Left cardiac atrium (tissue), 4 donors: ENCODE measurements around the gene GDAP1L1. TPM values are rescaled to one million over a fixed set of nuclear protein-coding genes. Genes with fewer than 3 reads are reported as not detected.
"Not testable (repeated sequence)": the region's sequence is repeated elsewhere in the genome, so short reads cannot be mapped to it uniquely, and the experiment has no call there.

Experiments
- ATAC-seq, 2 donors: fragments of 200-7000 bp; cut with Tn5 transposase; one replicate each; pipeline ENCODE4 v1.9.1; 2020; ENCODE audit warnings: mild to moderate bottlenecking in 2 of 2, moderate library complexity in 2 of 2
- DNase-seq: peaks from one replicate; pipeline ENCODE4 v3.0.0-alpha.2; 2020
- intact Hi-C, 2 donors: fragments of 100-400 bp; cut with DNase I; formaldehyde crosslinking; loops; one replicate each; pipeline versions ENCODE4 v1.14.1 to v1.15.1; 2022 to 2023
- total RNA-seq, 2 donors: library from RNA; stranded (reverse); fragmentation: NEBNext Ultra II Directional; extraction: Animal tissue kit (Norgen Biotek cat#: 25700); gene quantifications; one replicate each; pipeline ENCODE4 v1.2.1, GENCODE V29; 2021
- donor health status: DM: no; HTN: yes; CAD: no.
- donor health status: DM: no; HTN: yes; CAD: no; lungs with severe emphysema.
- donor health status: DM: yes; HTN: yes; CAD: no.
- donor health status: Dilated cardiomyopathy.

The GDAP1L1 gene
- total RNA-seq, 2 donors from 2014 or later = 0.21 to 0.50 TPM

DNA sequence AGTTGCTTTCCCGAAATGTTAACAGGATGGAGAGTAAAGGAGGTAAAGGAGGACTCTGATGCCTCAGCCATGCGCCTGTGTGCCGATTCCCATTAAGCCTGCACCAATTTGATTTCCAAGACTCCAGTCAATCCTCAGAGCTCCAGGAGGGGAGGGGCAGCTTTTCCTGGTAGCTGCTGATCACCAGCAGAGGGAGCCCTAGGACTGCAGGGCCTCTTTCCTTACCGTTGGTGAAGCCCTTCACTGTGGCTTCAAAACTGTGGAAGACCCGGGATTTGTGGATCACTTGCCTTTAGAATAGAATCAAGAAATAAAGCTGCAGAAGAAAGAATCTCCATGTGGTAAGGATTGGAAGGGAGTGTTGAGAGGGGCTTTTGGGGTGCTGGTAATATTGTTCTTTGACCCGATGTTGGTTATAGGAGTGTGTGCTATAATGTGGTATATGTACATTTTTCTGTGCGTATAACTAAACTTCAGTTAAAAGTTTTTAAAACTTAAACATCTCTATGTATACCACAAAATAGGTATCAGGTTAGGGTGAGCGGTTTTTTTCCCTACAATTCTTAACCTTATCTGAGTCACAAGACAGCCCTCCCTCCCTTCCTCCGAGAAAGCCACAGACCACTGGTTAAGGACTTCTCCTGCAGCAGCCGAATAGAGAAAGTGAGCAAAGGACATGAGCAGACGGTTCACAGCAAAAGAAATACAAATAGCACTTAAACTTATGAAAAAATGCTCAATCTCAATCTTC, 29.6 kb upstream of the GDAP1L1 start:
- ATAC-seq (peak; percentile 68 to 77), DNase-seq (peak; percentile 71)
- intact Hi-C loops = loop anchor here (1.0 to 10.0 kb wide), 7 partner anchors 94 to 517 kb away; partner anchors contain the start of genes FITM2 (in 2 of the 2) and TTPAL (in 1 of the 2)

DNA sequence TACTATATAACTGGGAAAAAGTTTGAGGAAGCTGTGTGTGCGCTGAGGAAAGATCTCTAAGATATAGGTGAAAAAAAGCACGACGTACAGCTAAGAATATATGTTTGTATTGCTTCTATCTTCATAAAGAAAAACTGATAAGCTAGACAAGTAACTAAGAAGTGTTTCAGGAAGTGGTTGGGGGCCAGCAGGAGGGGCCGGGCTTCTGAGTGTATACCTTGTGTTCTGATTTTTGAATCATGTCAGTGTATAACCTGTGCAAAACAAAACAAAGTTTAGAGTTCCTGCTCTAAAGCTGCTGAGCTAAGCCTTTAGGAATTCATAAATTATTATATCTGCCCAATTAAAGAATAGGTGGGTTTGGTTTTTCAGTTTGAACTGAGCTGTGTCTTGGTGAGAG, 28.7 kb upstream of the GDAP1L1 start:
- DNase-seq (no peak), ATAC-seq (no peak)
- intact Hi-C loops = loop anchor here (5.0 to 10.0 kb wide), 5 partner anchors 94 to 516 kb away; partner anchors contain the start of genes FITM2 (in 1 of the 2) and TTPAL (in 1 of the 2)

DNA sequence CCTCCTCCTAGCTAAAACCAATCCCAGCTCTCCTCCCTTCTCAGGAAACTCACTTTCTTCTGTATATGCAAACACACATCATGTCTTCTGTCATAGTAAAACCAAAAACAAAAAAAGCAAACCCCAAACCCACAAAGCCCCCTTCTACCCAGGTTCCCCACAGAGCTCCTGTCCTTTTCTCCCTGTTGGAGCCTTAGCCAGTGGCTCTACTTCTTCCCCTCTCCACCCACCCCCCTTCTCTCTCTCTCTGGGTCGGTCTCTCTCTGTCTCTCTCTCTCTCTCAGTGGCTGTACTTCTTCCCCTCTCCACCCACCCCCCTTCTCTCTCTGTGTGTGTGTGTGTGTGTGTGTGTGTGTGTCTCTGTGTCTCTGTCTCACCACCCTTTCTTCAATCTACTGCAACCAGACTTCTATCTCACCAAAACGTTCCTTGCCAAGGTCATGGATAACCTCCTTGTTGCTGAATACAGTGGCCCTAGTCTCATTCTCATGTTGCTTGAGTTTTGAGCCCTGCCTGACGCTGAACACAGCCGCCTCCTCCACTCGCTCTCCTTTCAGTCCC, 27.9 kb upstream of the GDAP1L1 start:
- ATAC-seq = no peak
- DNase-seq = no peak
- intact Hi-C loops = loop anchor here (5.0 to 10.0 kb wide), 5 partner anchors 93 to 516 kb away; partner anchors contain the start of genes FITM2 (in 1 of the 2) and TTPAL (in 1 of the 2)

DNA sequence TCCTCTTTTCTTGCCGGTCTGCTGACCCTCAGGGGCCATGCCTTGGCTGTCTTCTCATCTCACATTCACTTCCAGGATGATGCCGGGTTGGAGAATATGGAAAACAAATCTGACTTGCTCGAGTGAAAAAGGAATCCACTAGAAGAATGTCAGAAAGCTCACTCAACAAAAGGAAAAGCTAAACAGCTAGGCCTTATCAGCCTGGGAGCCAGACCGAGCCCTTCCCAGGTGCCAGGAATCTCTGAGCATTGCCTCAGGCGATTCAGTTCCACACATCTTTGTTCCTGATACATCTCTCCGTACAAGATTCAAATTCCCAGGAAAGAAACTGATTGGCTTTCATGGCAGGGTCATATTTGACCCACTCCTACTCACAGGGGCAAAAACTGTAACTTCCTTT, 27.3 kb upstream of the GDAP1L1 start:
- no peak for DNase-seq
- ATAC-seq = no peak
- intact Hi-C loops = loop anchor here (5.0 to 10.0 kb wide), 5 partner anchors 93 to 515 kb away; partner anchors contain the start of genes FITM2 (in 1 of the 2) and TTPAL (in 1 of the 2)

DNA sequence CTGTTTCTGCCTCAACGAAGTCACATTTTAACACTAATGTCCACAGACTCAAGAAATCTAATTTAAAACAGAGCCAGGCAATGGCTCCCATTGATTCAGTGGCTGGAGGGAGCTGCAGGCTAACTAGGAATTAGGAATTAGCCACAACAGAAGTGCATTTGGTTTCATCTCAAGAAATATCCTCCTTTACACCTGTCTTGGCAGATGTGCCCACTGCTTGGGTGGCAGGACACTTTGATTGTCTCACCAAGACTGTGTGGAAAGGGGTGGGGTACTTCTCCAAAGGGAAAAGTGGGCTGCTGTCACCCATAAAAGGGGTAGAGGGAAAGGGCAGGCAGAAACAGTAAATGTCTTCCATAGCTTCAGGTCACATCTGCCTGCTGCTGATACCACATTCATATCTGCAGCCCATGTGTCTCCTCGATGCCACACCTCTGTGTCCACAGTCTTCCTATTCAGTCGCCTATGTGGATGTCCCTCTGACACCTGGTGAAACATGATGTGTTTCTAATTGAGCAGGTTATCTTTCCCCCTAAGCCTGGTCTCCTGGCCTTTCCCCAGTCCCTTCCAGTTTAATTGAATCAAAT, 25.6 kb upstream of the GDAP1L1 start:
- DNase-seq = no peak
- intact Hi-C loops = no loop called here
- ATAC-seq = no peak

DNA sequence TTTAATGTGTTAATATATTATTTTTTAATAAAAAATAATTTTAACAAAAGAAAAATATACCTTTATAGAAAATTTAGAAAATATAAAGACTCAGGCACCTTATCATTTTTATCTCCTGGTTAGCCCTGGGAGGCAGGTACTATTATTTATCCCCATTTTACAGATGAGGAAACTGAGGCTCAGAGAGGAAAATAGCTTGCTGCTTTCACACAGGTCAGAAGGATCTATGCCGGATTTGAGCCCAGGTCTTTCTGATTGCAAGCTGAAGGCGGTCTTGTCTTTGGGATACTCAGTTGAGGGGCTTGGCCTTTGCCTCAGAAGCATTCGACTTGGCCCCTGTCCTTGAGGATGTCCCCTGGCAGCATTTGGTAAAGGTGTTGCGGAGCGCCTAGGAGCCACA, 25.1 kb upstream of the GDAP1L1 start:
- intact Hi-C loops = no loop called here
- DNase-seq = no peak
- no peak for ATAC-seq

DNA sequence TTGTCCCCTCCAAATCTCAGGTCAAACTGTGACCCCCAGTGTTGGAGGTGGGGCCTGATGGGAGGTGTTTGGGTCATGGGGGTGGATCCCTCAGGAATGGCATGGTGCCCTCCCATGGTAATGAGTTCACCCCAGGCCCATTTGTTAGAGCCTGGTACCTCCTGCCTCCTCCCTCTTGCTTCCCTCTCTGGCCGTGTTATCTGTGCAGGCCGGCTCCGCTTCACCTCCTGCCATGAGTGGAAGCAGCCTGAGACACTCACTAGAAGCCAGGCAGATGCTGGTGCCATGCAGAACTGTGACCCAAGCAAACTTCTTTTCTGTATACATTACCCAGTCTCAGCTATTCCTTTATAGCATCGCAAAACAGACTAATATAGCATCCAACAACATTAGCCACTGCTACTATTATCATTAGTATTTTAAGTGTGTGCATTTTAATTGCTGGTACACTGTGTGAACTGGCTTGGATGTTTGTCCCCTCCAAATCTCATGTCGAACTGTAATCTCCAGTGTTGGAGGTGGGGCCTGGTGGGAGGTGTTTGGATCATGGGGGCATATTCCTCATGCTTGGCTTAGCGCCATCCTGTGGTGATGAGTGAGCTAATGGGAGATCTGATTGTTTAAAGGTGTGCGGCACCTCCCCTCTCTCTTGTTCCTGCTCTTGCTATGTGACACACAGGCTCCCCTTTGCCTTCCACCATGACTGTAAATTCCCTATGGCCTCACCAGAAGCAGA, 24.3 kb upstream of the GDAP1L1 start:
- intact Hi-C loops = no loop called here
- DNase-seq = peak; percentile 34
- ATAC-seq = peak; percentile 43 to 53

DNA sequence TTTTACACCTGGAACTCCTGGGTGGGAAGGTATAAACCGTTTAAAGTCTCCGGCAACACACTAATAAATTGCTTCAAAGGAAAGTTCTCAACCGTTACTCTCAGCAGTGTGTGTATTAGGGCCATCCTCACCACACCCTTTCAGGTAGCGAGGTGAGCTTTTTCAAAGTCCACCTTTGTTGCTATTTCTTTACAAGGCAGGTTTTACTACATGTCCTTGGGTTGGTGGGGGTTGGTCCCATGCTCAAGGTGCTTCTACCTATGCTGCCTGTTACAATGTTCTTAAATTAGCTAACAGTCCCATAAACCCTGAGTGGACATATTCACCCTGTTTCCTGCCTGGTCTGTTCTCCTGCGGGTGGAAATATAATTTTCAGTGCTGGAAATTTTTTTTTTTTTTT, 23.4 kb upstream of the GDAP1L1 start:
- no peak for DNase-seq
- intact Hi-C loops = no loop called here
- no peak for ATAC-seq

DNA sequence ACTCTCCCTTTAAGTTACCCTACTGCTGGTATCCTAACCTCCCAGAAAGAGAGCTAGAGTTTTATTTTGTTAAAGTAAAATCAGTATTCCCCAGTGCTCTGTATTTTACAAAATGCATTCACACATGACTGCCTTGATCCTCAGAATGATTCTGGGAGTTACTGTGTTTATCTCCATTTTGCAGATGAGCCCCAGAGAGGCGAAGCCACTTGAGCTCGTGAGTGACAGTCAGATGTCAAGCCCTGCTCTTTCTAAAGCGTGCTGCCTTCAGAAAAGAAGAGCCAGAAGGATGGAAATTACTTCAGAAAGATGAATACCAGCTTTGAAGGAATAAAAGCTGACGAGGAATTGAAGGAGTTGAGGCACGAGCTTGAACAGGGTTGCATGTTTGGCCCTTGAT, 22.5 kb upstream of the GDAP1L1 start:
- intact Hi-C loops = no loop called here
- no peak for DNase-seq

DNA sequence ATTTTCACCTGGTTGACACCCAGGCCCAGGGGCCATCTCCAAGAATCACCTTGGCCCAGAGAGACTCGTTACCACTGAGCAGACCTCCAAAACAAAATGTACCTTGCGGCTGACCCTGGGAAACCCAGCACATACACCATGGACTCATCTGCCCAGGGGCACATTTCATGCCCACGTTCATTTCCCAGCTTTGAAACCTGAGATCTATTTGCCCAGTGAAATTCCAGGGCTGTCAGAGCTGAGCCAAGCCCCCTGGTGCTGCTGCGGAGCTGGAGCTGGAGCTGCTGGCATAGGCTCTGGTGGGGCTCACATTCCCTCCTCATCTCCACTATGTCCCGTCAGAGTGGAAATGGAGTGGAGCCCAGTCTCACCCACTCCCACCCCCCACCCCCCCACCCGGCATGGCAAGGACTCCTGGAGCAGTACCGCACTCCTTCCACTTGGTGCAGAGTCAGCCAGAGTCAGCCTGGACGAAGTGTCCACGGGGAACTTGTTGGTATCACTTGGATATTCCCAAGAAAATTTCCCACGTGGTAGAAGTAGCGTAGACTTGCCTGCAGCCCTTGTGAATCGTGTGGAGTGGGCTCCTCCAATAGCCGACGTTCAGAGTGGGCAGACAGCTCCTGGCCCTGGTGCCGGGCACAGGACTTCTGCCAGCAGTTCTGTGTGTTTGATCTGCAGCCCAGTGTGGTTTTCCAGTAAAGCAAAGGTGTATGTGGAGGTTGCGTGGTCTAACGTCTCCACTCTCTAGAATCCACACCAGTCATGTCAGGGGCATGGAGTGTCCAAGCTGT, 18.4 kb upstream of the GDAP1L1 start:
- ATAC-seq = peak; percentile 42 to 55
- no peak for DNase-seq
- intact Hi-C loops = no loop called here

More for the DNA sequence above, 22.5 kb upstream of the GDAP1L1 start:
- no peak for ATAC-seq

DNA sequence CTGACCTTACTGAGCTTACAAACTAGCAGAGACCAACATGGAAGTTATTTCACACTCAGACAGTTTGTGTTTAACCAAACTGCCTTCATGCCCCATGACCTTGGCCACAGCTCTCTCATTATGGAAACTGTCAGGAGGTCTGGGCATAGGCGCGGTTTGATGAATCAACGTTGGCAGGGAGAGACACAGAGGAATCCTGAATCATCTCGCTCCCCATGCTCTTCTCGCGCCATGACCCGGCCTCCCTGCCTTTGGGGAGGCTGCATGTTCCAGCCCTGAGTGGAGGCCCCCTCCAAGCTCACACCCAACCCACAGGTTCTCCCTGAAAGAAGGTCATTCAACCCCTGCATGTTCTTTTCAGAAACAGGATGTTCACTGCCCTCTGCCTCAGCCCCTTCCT, 15.9 kb upstream of the GDAP1L1 start:
- ATAC-seq = peak; percentile 53 to 60
- intact Hi-C loops = no loop called here
- DNase-seq = no peak

DNA sequence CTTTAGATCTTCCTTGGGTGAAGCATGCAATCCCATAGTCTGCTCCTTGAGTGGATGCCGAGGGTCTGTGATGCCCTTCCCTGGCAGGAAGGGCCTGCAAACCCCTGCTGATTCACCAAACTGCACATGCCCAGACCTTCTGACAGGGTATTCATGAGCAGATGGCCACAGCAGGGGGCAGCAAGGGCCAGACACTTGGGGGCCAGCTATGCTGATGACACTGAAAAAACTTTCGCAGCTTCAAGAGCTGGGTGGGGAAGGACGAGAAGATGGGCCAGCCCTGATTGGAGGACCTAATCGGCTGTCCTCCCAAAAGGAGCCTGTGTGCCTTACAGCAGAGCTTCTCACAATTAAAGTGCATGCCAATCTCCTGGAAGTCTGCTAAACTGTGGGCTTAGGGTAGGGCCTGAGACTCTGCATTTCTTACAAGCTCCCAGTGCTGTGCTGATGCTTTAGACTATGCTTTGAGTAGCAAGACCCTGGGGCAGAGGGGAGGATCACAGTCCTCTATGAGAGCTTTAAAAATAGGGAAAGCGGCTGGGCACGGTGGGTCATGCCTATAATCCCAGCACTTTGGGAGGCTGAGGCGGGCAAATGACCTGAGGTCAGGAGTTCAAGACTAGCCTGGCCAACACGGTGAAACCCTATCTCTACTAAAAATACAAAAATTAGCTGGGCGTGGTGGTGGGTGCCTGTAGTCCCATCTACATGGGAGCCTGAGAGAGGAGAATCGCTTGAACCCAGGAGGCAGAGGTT, 15.2 kb upstream of the GDAP1L1 start:
- intact Hi-C loops = no loop called here
- ATAC-seq (no peak), DNase-seq (no peak)

DNA sequence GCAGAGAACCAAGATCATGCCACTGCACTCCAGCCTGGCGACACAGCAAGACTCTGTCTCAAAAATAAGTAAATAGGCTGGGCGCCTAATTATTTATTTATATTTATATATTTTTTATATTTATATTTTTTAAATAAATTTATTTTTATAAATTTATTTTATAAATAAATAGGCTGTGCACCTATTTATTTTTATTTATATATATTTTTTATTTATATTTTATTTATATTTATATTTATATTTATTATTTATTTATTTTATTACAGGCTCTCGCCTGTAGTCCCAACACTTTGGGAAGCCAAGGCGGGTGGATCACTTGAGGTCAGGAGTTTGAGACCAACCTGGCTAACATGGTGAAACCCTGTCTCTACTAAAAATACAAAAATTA, 14.6 kb upstream of the GDAP1L1 start:
- DNase-seq, intact Hi-C loops, ATAC-seq: not testable (repeated sequence)

DNA sequence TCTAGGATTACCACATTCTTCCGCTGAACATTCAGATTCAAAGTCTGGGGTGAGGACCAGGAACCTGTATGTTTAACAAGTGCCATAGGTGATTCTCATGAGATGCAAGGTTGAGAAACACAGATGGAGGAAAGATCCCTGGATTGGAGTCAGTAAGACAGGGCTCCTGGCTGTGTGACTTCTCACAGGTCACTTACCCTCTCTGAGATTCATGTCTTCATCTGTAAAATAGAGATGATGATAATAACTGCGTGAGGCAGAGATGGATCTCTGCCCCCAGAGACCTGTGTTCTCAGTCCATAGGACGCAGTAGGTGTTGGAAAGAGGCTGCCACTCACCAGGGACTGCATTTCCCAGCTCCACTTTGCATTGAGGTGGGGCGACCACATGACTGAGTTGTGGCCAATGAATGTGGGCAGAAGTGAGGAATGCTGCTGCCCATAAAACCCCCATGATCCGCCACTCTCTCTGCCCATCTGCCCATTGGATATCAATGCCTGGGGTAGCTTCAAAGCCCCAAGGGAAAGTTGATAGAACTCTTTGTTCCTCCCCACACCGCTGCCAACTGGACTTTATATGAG, 13.6 kb upstream of the GDAP1L1 start:
- ATAC-seq (no peak), DNase-seq (no peak)
- intact Hi-C loops = no loop called here

DNA sequence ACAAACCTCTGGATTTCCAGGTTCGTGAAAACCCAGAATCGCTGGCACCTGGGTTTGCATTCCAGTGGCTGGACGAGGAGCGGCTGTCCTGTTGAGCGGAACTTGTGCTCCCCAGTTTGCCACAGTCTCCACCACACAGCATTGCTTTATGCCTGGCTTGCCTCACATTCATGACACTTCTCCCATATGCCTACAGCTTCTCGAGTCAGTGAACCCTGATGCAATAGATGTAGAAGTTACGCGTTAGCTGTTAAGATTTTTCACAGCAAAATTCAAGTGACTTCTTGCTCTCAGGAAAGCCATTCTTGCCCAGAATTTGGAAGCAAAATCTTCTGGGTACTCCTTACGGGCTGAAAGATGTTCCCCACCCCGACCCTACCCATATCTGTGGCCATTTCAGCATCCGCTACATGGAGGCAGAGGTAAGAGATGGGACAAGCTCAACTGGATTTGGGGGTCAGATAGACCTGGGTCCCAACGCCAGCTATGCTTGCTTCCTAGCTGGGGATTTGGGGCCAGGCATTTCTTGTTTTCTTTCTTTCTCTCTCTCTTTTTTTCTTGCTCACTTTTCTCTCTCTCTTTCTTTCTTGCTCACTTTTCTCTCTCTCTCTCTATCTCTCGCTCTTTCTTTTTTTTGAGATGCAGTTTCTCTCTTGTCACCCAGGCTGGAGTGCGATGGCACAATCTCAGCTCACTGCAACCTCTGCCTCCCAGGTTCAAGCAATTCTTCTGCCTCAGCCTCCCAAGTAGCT, 12.4 kb upstream of the GDAP1L1 start:
- intact Hi-C loops = no loop called here
- ATAC-seq (no peak), DNase-seq (no peak)

DNA sequence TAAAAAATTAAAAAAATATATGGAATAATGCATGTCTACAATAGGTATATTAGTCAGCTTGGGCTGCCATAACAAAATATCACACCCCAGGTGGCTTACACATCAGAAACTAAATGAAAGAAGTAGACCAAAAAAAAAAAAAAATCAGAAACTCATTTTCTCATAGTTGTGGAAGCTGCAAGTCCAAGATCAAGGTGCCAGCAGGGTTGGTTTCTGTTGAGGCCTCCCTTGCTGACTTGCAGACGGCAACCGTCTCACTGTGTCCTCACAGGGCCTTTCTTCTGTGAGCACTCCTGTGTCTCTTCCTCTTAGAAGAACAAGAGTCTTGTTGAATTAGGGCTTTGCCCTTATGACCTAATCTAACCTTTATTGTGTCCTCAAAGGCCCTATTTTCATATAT, 11.4 kb upstream of the GDAP1L1 start:
- intact Hi-C loops = no loop called here
- ATAC-seq (no peak), DNase-seq (no peak)

DNA sequence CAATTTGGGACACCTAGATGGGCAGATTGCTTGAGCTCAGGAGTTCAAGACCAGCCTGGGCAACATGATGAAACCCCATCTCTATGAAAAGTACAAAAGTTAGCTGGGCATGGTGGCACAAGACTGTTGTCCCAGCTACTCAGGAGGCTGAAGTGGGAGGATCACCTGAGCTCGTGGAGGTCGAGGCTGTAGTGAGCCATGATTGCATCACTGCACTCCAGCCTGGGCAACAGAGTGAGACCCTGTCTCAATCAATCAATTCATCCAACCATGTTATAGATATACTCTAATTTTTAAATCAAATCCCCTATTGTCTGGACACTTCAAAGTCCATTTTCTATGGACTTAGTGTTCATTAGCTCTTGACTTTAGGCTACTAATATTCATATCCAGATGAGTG, 10.3 kb upstream of the GDAP1L1 start:
- DNase-seq, intact Hi-C loops, ATAC-seq: not testable (repeated sequence)
